OCI-LY1 (cell line): Measurements from ENCODE around the gene OR10H3.

ENCODE experiments used
- H2AFZ ChIP-seq: fragments of 200-600 bp; sonication (generic), shearing (Covaris generic); 2 replicates; pipeline ENCODE4 v1.6.0; 2014; ENCODE audit warnings: antibody characterized with exemption, mild to moderate bottlenecking, low read length
- H3F3A ChIP-seq: fragments of 200-600 bp; sonication (generic), shearing (Covaris generic); 2 replicates; pipeline ENCODE4 v1.6.0; 2014; ENCODE audit warnings: mild to moderate bottlenecking, antibody characterized with exemption, low read length, moderate library complexity; ENCODE audit not compliant: insufficient read depth
- H3K27ac ChIP-seq: fragments of 200-600 bp; sonication (generic); 2 replicates; pipeline ENCODE4 v1.5.1; 2014; ENCODE audit warnings: low read length, mixed run types, mild to moderate bottlenecking, low read depth; ENCODE audit not compliant: poor library complexity, severe bottlenecking
- H3K27me3 ChIP-seq: fragments of 200-600 bp; sonication (generic); 2 replicates; pipeline ENCODE4 v1.6.0; 2014; ENCODE audit warnings: antibody characterized with exemption, mild to moderate bottlenecking, low read length, moderate library complexity; ENCODE audit not compliant: insufficient read depth
- H3K36me3 ChIP-seq: fragments of 200-600 bp; sonication (generic); 2 replicates; pipeline ENCODE4 v1.6.1; 2014; ENCODE audit warnings: mild to moderate bottlenecking, antibody characterized with exemption, low read length, moderate library complexity, mixed read lengths; ENCODE audit not compliant: insufficient read depth
- H3K4me1 ChIP-seq: fragments of 200-600 bp; sonication (generic); 2 replicates; pipeline ENCODE4 v1.5.1; 2014; ENCODE audit warnings: mild to moderate bottlenecking, low read length, moderate library complexity; ENCODE audit not compliant: insufficient read depth, severe bottlenecking
- H3K4me2 ChIP-seq: fragments of 200-600 bp; sonication (generic), shearing (Covaris generic); 2 replicates; pipeline ENCODE4 v1.6.1; 2014; ENCODE audit warnings: low read length
- H3K4me3 ChIP-seq: fragments of 200-600 bp; sonication (generic); 2 replicates; pipeline ENCODE4 v1.5.1; 2014; ENCODE audit warnings: low read length, low read depth, mild to moderate bottlenecking, mixed read lengths; ENCODE audit not compliant: poor library complexity, severe bottlenecking
- H3K79me2 ChIP-seq: fragments of 200-600 bp; shearing (Covaris generic); 2 replicates; pipeline ENCODE4 v1.6.1; 2016; ENCODE audit warnings: mixed run types, low read length, mixed read lengths; ENCODE audit not compliant: insufficient read depth
- H3K9ac ChIP-seq: fragments of 200-600 bp; sonication (generic), shearing (Covaris generic); 2 replicates; pipeline ENCODE4 v1.6.1; 2014; ENCODE audit warnings: mild to moderate bottlenecking, low read length, mixed read lengths
- H3K9me2 ChIP-seq: fragments of 200-600 bp; sonication (generic), shearing (Covaris generic); 2 replicates; pipeline ENCODE4 v1.6.1; 2014; ENCODE audit warnings: low read depth, mild to moderate bottlenecking, low read length, mixed read lengths
- H3K9me3 ChIP-seq: fragments of 200-600 bp; shearing (Covaris generic); 2 replicates; pipeline ENCODE4 v1.6.1; 2014; ENCODE audit warnings: low read length, mixed read lengths
- H4K20me1 ChIP-seq: fragments of 200-600 bp; sonication (generic), shearing (Covaris generic); 2 replicates; pipeline ENCODE4 v1.6.0; 2016; ENCODE audit warnings: mild to moderate bottlenecking, low read length; ENCODE audit not compliant: insufficient read depth
- CTCF ChIP-seq: fragments of 200-600 bp; sonication (generic), shearing (Covaris generic); IDR thresholded peaks from 2 replicates; pipeline ENCODE4 v1.5.1; 2017; ENCODE audit warnings: mild to moderate bottlenecking, antibody characterized with exemption, low read length, moderate library complexity, mixed read lengths
- EZH2 ChIP-seq: fragments of 200-600 bp; sonication (generic), shearing (Covaris generic); IDR thresholded peaks from 2 replicates; pipeline ENCODE4 v1.8.0; 2017; ENCODE audit warnings: borderline replicate concordance, mixed run types, mild to moderate bottlenecking, antibody characterized with exemption, low read length, moderate library complexity, mixed read lengths

The OR10H3 gene

DNA sequence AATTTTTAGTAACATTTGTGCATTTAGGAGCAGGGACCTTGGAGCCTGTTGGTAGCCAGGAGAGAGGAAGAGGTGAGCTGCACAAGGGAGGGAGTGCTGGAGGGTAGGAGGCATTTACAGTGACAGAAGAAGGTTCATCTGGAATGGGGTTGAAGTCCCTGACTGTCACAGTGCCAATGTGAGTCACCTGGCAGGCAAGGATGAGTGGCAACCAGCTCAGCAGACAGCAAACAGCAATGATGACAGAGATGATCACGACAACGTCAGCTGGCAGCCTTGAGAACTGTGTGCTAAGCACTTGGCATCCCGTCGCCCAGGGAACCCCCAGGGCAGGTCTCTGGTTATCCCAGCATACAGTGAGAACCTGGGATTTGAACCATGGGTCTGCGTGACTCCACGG lies 52.3 kb downstream of the OR10H3 start:
- no peaks in the 10 kb centered on the region for H3K4me1 ChIP-seq
- no peaks in the 10 kb centered on the region for H3F3A ChIP-seq
- TF ChIP-seq EZH2 (no peak), CTCF (no peak)
- H3K4me3 ChIP-seq, result no peak overlapping the region
- H3K79me2 ChIP-seq, result no peaks in the 10 kb centered on the region
- H3K27ac ChIP-seq, result no peak overlapping the region
- H3K9me2 ChIP-seq, result no peaks in the 10 kb centered on the region
- H4K20me1 ChIP-seq, result no peaks in the 10 kb centered on the region
- no peaks in the 10 kb centered on the region for H3K36me3 ChIP-seq
- no peaks in the 10 kb centered on the region for H3K9me3 ChIP-seq
- no peak overlapping the region for H3K4me2 ChIP-seq
- no peak overlapping the region for H2AFZ ChIP-seq
- no peaks in the 10 kb centered on the region for H3K27me3 ChIP-seq
- H3K9ac ChIP-seq, result no peak overlapping the region
